ENCODE data around the gene EGFL7. TPM values are rescaled to one million over a fixed set of nuclear protein-coding genes. Genes with fewer than 3 reads are reported as not detected.

Gene EGFL7
- total and polyA plus RNA-seq, 2 of the 13 experiments (the other 11 are each of a cell fraction or from before 2014, with no cell fraction given) = 0.20 to 5.1 TPM

DNA sequence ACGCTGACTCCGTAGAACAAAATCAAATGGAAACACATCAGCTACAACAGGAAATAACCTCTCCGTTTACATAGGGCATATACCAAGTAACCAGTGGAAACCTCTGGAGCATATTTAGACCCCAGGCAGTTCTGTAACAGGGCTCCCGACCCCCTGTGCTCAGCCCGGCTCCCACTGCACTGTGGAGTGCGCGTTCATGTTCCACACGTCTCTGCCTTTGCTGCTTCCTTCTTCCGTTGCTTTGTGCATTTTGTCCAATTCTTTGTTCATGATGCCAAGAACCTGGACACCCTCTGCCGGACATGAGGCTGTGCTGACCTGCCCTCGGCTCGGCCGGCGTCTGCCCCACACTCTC lies 30.4 kb downstream of the EGFL7 start:
- Histone ChIP-seq H3K4me3 (replicated peaks in 1 of 3; ENCODE audit: insufficient read depth in 1 of 3, low read depth in 2 of 3, low read length in 3 of 3) (peak overlapping the region in 1 of 3 experiments; percentile 34; a peak in 1 of 6 replicates), H3K36me3 (replicated peaks in 1 of 2; ENCODE audit: control insufficient read depth in 1 of 2, insufficient read depth in 2 of 2, low read length in 2 of 2) (no peaks in the 10 kb centered on the region), H3K4me2 (ENCODE audit: low read depth, low read length) (peak overlapping the region; percentile 62), H3K4me1 (ENCODE audit: insufficient read depth, low read length) (peaks cover 68% of the 10 kb centered on the region), H3K79me2 (ENCODE audit: insufficient read depth, low read length) (no peaks in the 10 kb centered on the region), H3K9me3 (ENCODE audit: low read length) (no peaks in the 10 kb centered on the region), H2AFZ (ENCODE audit: low read length) (no peak overlapping the region), H3K27me3 (ENCODE audit: control insufficient read depth in 1 of 2, insufficient read depth in 2 of 2, low read length in 2 of 2) (peaks cover 20 to 63% of the 10 kb centered on the region in 2 experiments; a peak in 4 of 5 replicates), H4K20me1 (ENCODE audit: insufficient read depth, low read length) (no peaks in the 10 kb centered on the region), H3K9ac (ENCODE audit: insufficient read depth, low read depth, low read length) (no peak overlapping the region), H3K27ac (ENCODE audit: extremely low read length, insufficient read depth, low read length) (no peak overlapping the region)
- in situ Hi-C loops (cut with HindIII; ENCODE audit: extremely low pct_ligation_motif_present, low pct_unique_long_range_greater_than_20kb) (no loop called here), intact Hi-C loops (cut with micrococcal nuclease; ENCODE audit: unreplicated experiment) (loop anchor here (5.0 kb wide), 1 partner anchor 46 kb away; no protein-coding TSS in a partner anchor)
- no peak for ATAC-seq
- TF ChIP-seq, protein P1, sequence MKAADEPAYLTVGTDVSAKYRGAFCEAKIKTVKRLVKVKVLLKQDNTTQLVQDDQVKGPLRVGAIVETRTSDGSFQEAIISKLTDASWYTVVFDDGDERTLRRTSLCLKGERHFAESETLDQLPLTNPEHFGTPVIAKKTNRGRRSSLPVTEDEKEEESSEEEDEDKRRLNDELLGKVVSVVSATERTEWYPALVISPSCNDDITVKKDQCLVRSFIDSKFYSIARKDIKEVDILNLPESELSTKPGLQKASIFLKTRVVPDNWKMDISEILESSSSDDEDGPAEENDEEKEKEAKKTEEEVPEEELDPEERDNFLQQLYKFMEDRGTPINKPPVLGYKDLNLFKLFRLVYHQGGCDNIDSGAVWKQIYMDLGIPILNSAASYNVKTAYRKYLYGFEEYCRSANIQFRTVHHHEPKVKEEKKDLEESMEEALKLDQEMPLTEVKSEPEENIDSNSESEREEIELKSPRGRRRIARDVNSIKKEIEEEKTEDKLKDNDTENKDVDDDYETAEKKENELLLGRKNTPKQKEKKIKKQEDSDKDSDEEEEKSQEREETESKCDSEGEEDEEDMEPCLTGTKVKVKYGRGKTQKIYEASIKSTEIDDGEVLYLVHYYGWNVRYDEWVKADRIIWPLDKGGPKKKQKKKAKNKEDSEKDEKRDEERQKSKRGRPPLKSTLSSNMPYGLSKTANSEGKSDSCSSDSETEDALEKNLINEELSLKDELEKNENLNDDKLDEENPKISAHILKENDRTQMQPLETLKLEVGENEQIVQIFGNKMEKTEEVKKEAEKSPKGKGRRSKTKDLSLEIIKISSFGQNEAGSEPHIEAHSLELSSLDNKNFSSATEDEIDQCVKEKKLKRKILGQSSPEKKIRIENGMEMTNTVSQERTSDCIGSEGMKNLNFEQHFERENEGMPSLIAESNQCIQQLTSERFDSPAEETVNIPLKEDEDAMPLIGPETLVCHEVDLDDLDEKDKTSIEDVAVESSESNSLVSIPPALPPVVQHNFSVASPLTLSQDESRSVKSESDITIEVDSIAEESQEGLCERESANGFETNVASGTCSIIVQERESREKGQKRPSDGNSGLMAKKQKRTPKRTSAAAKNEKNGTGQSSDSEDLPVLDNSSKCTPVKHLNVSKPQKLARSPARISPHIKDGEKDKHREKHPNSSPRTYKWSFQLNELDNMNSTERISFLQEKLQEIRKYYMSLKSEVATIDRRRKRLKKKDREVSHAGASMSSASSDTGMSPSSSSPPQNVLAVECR (CRISPR knock-in tag; IDR thresholded peaks at IDR 0.05; ENCODE audit: borderline replicate concordance) = 0 out of 2 replicates have a peak, but pooled peaks have one; percentile 19
- TF ChIP-seq POGK (CRISPR knock-in tag; conservative IDR thresholded peaks at IDR 0.05) (no peak), HMGXB4 (CRISPR knock-in tag; IDR thresholded peaks at IDR 0.05; ENCODE audit: borderline replicate concordance in 1 of 2, low read depth in 1 of 2) (0 out of 4 replicates have a peak, but pooled peaks of 1 of the 2 experiments have one; percentile 1), ZBTB3 (CRISPR knock-in tag; IDR thresholded peaks at IDR 0.05; ENCODE audit: borderline replicate concordance, low read depth) (no peak)
- TF ChIP-seq, protein P2, sequence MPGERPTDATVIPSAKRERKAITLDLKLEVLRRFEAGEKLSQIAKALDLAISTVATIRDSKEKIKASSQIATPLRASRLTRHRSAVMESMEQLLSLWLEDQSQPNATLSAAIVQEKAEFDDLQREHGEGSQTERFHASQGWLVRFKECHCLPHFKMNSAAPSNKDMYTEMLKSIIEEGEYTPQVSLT (CRISPR knock-in tag; IDR thresholded peaks at IDR 0.05; ENCODE audit: borderline replicate concordance, low read depth) = no peak
- TF ChIP-seq, protein P3, sequence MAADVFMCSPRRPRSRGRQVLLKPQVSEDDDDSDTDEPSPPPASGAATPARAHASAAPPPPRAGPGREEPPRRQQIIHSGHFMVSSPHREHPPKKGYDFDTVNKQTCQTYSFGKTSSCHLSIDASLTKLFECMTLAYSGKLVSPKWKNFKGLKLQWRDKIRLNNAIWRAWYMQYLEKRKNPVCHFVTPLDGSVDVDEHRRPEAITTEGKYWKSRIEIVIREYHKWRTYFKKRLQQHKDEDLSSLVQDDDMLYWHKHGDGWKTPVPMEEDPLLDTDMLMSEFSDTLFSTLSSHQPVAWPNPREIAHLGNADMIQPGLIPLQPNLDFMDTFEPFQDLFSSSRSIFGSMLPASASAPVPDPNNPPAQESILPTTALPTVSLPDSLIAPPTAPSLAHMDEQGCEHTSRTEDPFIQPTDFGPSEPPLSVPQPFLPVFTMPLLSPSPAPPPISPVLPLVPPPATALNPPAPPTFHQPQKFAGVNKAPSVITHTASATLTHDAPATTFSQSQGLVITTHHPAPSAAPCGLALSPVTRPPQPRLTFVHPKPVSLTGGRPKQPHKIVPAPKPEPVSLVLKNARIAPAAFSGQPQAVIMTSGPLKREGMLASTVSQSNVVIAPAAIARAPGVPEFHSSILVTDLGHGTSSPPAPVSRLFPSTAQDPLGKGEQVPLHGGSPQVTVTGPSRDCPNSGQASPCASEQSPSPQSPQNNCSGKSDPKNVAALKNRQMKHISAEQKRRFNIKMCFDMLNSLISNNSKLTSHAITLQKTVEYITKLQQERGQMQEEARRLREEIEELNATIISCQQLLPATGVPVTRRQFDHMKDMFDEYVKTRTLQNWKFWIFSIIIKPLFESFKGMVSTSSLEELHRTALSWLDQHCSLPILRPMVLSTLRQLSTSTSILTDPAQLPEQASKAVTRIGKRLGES (CRISPR knock-in tag; IDR thresholded peaks at IDR 0.05; ENCODE audit: borderline replicate concordance) = no peak
- no peak for DNase-seq (ENCODE audit: low spot score)
- CTCF ChIA-PET (ENCODE audit: low intra/inter-chr PET ratio, low total read pairs) = interaction anchor here (0.9 kb wide), 2 partner anchors 20 to 47 kb away, joined by 3 read pairs; no protein-coding TSS in a partner anchor
- WGBS (ENCODE audit: low lambda C conversion rate) = 29% methylated on average over 14 of the region's 14 CpGs
- POLR2A ChIA-PET = interaction anchor here (1.0 to 1.1 kb wide), 3 partner anchors 21 to 35 kb away, joined by 4 to 9 read pairs (median 8); no protein-coding TSS in a partner anchor
- no peak for FAIRE-seq
- BruUV-seq (replicated peaks) = no TSS peak

All from HepG2 (cell line).